ENCODE data around the gene VAMP8. TPM values are rescaled to one million over a fixed set of nuclear protein-coding genes. Genes with fewer than 3 reads are reported as not detected.

Gene VAMP8
- total and polyA plus RNA-seq, 2 of the 8 experiments (the other 6 are each of a cell fraction or from before 2014, with no cell fraction given): 34.4 to 69.7 TPM

GRCh38 chr2:85548608-85548900, 28.8 kb upstream of the VAMP8 start:
- Histone ChIP-seq H3K9me3 (ENCODE audit: insufficient read depth in 2 of 2, low read depth in 1 of 2, low read length in 1 of 2) (no peaks in the 10 kb centered on the region), H3K23me2 (ENCODE audit: low read depth, low read length) (no peaks in the 10 kb centered on the region), H3K36me3 (ENCODE audit: control insufficient read depth in 2 of 4, insufficient read depth in 4 of 4, low read length in 3 of 4) (peaks cover 21 to 49% (median 39%) of the 10 kb centered on the region in 4 experiments), H3K4ac (replicated peaks; ENCODE audit: insufficient read length, low read depth, low read length) (no peak overlapping the region), H3K79me1 (ENCODE audit: low read depth, low read length) (no peaks in the 10 kb centered on the region), H2AK5ac (ENCODE audit: low read depth, low read length) (no peak overlapping the region), H4K8ac (ENCODE audit: extremely low read depth, insufficient read depth, low read length) (no peak overlapping the region), H3K27ac (ENCODE audit: low read depth, low read length) (no peak overlapping the region), H4K91ac (replicated peaks; ENCODE audit: insufficient read length, low read length) (no peak overlapping the region), H2BK12ac (ENCODE audit: low read depth, low read length) (no peak overlapping the region), H3K4me1 (replicated peaks in 1 of 4; ENCODE audit: control insufficient read depth in 3 of 4, insufficient read depth in 4 of 4, low read length in 3 of 4) (peaks cover 0 to 2% (median 0%) of the 10 kb centered on the region in 4 experiments; a peak in 1 of 7 replicates), H3K4me2 (ENCODE audit: insufficient read depth in 1 of 2, low read depth in 2 of 2, low read length in 2 of 2) (no peak overlapping the region), H3K23ac (ENCODE audit: insufficient read length) (no peak overlapping the region), H3K79me2 (ENCODE audit: control insufficient read depth in 1 of 2, insufficient read depth in 2 of 2, low read length in 2 of 2) (no peaks in the 10 kb centered on the region), H3K27me3 (replicated peaks in 1 of 4; ENCODE audit: control insufficient read depth in 3 of 4, extremely low read depth in 1 of 4, insufficient read depth in 3 of 4, low read length in 3 of 4) (no peaks in the 10 kb centered on the region), H4K5ac (ENCODE audit: insufficient read length, low read depth, low read length) (no peak overlapping the region), H2BK20ac (ENCODE audit: low read length) (no peak overlapping the region), H2BK120ac (replicated peaks; ENCODE audit: low read depth, low read length) (no peak overlapping the region), H4K20me1 (replicated peaks in 1 of 2; ENCODE audit: control insufficient read depth in 1 of 2, insufficient read depth in 2 of 2, low read length in 2 of 2) (peaks cover 3% of the 10 kb centered on the region in 2 experiments), H3K14ac (ENCODE audit: insufficient read length) (no peak overlapping the region), H3K18ac (ENCODE audit: extremely low read depth, low read length) (no peak overlapping the region), H3K9ac (replicated peaks in 1 of 4; ENCODE audit: extremely low read depth in 1 of 4, low read depth in 3 of 4, low read length in 3 of 4) (no peak overlapping the region), H2BK15ac (ENCODE audit: low read length) (no peak overlapping the region), H3K56ac (replicated peaks; ENCODE audit: insufficient read length, low read depth, low read length) (no peak overlapping the region), H2AFZ (ENCODE audit: low read length) (no peak overlapping the region), H2BK5ac (ENCODE audit: low read depth, low read length) (no peak overlapping the region), H3K4me3 (ENCODE audit: extremely low read depth in 1 of 4, insufficient read depth in 2 of 4, low read depth in 3 of 4, low read length in 4 of 4) (no peak overlapping the region)
- ChIA-PET POLR2A (ENCODE audit: partially characterized antibody) (interaction anchor here (0.6 to 38.6 kb wide), 13 partner anchors 8 to 587 kb away, joined by 3 to 1889 read pairs (median 4); partner anchors contain the start of genes CAPG, GGCX, MAT2A and SH2D6), CTCF (ENCODE audit: partially characterized antibody) (interaction anchor here (0.7 to 10.1 kb wide), 11 partner anchors 8 to 248 kb away, joined by 3 to 259 read pairs (median 3); partner anchors contain the start of genes MAT2A and SH2D6)
- FAIRE-seq (no peak), DNase-seq (ENCODE audit: low read depth in 1 of 2, low spot score in 2 of 2) (no peak)
- WGBS, 2 experiments (ENCODE audit: extremely low coverage in 1 of 2, insufficient coverage in 1 of 2, insufficient read length in 1 of 2, insufficient replicate concordance in 2 of 2, low coverage in 1 of 2, low lambda C conversion rate in 2 of 2, missing lambda C conversion rate in 1 of 2): 87% methylated on average over 2 of the region's 2 CpGs; no CpG with 5 or more reads in 1 of the 2 experiments
- TF ChIP-seq SIN3A (conservative IDR thresholded peaks at IDR 0.05 in 1 of 2, IDR thresholded peaks at IDR 0.05 in 1 of 2; ENCODE audit: low read depth in 1 of 2, low read length in 2 of 2): no peak
- TF ChIP-seq POLR2A (IDR thresholded peaks at IDR 0.05; ENCODE audit: control extremely low read depth in 1 of 2, low read depth in 2 of 2, low read length in 2 of 2): peak in 1 of 2 experiments; percentile 43; a peak in 1 of 3 replicates

All from H1 (cell line).